SK-N-SH (cell line): ENCODE results near the gene CD274. TPM values are rescaled to one million over a fixed set of nuclear protein-coding genes. Genes with fewer than 3 reads are reported as not detected.

ENCODE experiments used
- CTCF ChIA-PET: fragments of 300-600, 350-600 bp; formaldehyde crosslinking; extraction: SDS; loops from one replicate; lab custom pipeline; 2021; lab: Yijun Ruan, JAX
- POLR2A ChIA-PET: fragments of 350-600 bp; sonication (Branson Sonifier 250); formaldehyde crosslinking; extraction: SDS; loops from one replicate; lab custom pipeline; 2020; ENCODE audit warnings: antibody characterized with exemption, inconsistent platforms; lab: Yijun Ruan, JAX
- DNase-seq: peaks from one replicate; pipeline ENCODE4 v3.0.0; 2012
- H2AFZ ChIP-seq: fragments of 200-600 bp; sonication (generic); 2 replicates; pipeline ENCODE4 v1.8.1; 2016; ENCODE audit warnings: antibody characterized with exemption, mild to moderate bottlenecking, low read depth
- H3F3A ChIP-seq: fragments of 200-600 bp; sonication (generic); replicated peaks from 2 replicates; pipeline ENCODE3; 2016; ENCODE audit warnings: antibody characterized with exemption, mild to moderate bottlenecking; ENCODE audit not compliant: insufficient read depth
- H3K27ac ChIP-seq, 2 experiments: fragments of 200-500 bp in 1 of 2; fragments of 200-600 bp in 1 of 2; sonication (Bioruptor generic) in 1 of 2; sonication (generic), shearing (Covaris generic) in 1 of 2; 2 replicates each; pipeline versions ENCODE4 v1.5.1 to v1.6.1; 2014 to 2016; ENCODE audit warnings: low read depth in 2 of 2, inconsistent platforms in 1 of 2, low read length in 1 of 2, mild to moderate bottlenecking in 1 of 2, mixed read lengths in 1 of 2
- H3K27me3 ChIP-seq: fragments of 200-600 bp; sonication (generic), shearing (Covaris generic); 2 replicates; pipeline ENCODE4 v1.6.1; 2016; ENCODE audit warnings: mixed run types; ENCODE audit not compliant: insufficient read depth
- H3K36me3 ChIP-seq, 2 experiments: fragments of 200-500 bp in 1 of 2; fragments of 200-600 bp in 1 of 2; sonication (Bioruptor generic) in 1 of 2; sonication (generic) in 1 of 2; replicated peaks in 1 of 2; 2 replicates each; pipeline versions ENCODE3 to v1.5.1; 2014 to 2016; ENCODE audit warnings: low read length in 1 of 2, mild to moderate bottlenecking in 1 of 2; ENCODE audit not compliant: insufficient read depth in 2 of 2, control insufficient read depth in 1 of 2
- H3K4me1 ChIP-seq, 2 experiments: fragments of 200-500 bp in 1 of 2; fragments of 200-600 bp in 1 of 2; sonication (Bioruptor generic) in 1 of 2; sonication (generic), shearing (Covaris generic) in 1 of 2; 2 replicates each; pipeline versions ENCODE4 v1.5.1 to v1.6.1; 2014 to 2016; ENCODE audit warnings: low read depth in 1 of 2, low read length in 1 of 2, mixed run types in 1 of 2; ENCODE audit not compliant: insufficient read depth in 2 of 2, control insufficient read depth in 1 of 2
- H3K4me2 ChIP-seq: fragments of 200-600 bp; sonication (generic), shearing (Covaris generic); 2 replicates; pipeline ENCODE4 v1.6.1; 2017; ENCODE audit warnings: mixed run types
- H3K4me3 ChIP-seq, 2 experiments: fragments of 200-500 bp in 1 of 2; fragments of 200-600 bp in 1 of 2; sonication (Bioruptor generic) in 1 of 2; sonication (generic), shearing (Covaris generic) in 1 of 2; 2 replicates each; pipeline versions ENCODE4 v1.5.1 to v1.8.1; 2014 to 2016; ENCODE audit warnings: low read depth in 2 of 2, inconsistent platforms in 1 of 2, low read length in 1 of 2, mild to moderate bottlenecking in 1 of 2, mixed read lengths in 1 of 2, moderate library complexity in 1 of 2
- H3K79me2 ChIP-seq: fragments of 200-600 bp; sonication (generic); 2 replicates; pipeline ENCODE4 v1.8.1; 2017; ENCODE audit warnings: mild to moderate bottlenecking; ENCODE audit not compliant: insufficient read depth
- H3K9ac ChIP-seq: fragments of 200-600 bp; sonication (generic); 2 replicates; pipeline ENCODE4 v1.6.1; 2017; ENCODE audit warnings: mixed run types
- H3K9me2 ChIP-seq: fragments of 200-600 bp; sonication (generic); 2 replicates; pipeline ENCODE4 v1.6.1; 2017; ENCODE audit warnings: mixed run types
- H3K9me3 ChIP-seq: fragments of 200-600 bp; sonication (generic); 2 replicates; pipeline ENCODE4 v1.6.1; 2017; ENCODE audit warnings: mixed run types, mild to moderate bottlenecking, moderate library complexity
- H4K20me1 ChIP-seq: fragments of 200-600 bp; sonication (generic); 2 replicates; pipeline ENCODE4 v1.6.1; 2017; ENCODE audit warnings: mild to moderate bottlenecking, mixed run types; ENCODE audit not compliant: insufficient read depth
- ELF1 ChIP-seq: IDR thresholded peaks from 2 replicates; pipeline ENCODE4 v1.4.0; 2012
- FOSL2 ChIP-seq: IDR thresholded peaks from 2 replicates; pipeline ENCODE4 v1.4.0; 2012; ENCODE audit warnings: low read depth, mild to moderate bottlenecking, moderate library complexity, borderline replicate concordance
- GABPA ChIP-seq: IDR thresholded peaks from 2 replicates; pipeline ENCODE4 v1.4.0; 2012; ENCODE audit warnings: low read depth, mild to moderate bottlenecking
- GATA2 ChIP-seq: sonication (generic); formaldehyde crosslinking; IDR thresholded peaks from 2 replicates; pipeline ENCODE4 v1.5.0; 2020; ENCODE audit warnings: mild to moderate bottlenecking, missing genetic modification reagents
- JUND ChIP-seq: IDR thresholded peaks from 2 replicates; pipeline ENCODE4 v1.4.0; 2012
- MEF2A ChIP-seq: IDR thresholded peaks from 2 replicates; pipeline ENCODE4 v1.4.0; 2012; ENCODE audit warnings: low read depth, borderline replicate concordance
- MXI1 ChIP-seq: IDR thresholded peaks from 2 replicates; pipeline ENCODE4 v1.6.1; 2012; ENCODE audit warnings: mild to moderate bottlenecking, low read depth, low read length, improper control_type of control experiment
- NRF1 ChIP-seq: IDR thresholded peaks from 2 replicates; pipeline ENCODE4 v1.6.1; 2012; ENCODE audit warnings: low read depth, mild to moderate bottlenecking, low read length
- RAD21 ChIP-seq: IDR thresholded peaks from 2 replicates; pipeline ENCODE4 v1.6.1; 2012; ENCODE audit warnings: mild to moderate bottlenecking, low read length
- RXRA ChIP-seq: IDR thresholded peaks from 2 replicates; pipeline ENCODE4 v1.4.0; 2012; ENCODE audit warnings: low read depth, mild to moderate bottlenecking, borderline replicate concordance
- SIN3A ChIP-seq: IDR thresholded peaks from 2 replicates; pipeline ENCODE4 v1.6.1; 2012; ENCODE audit warnings: low read depth, mild to moderate bottlenecking, low read length, moderate library complexity, borderline replicate concordance
- TAF1 ChIP-seq: IDR thresholded peaks from 2 replicates; pipeline ENCODE4 v1.6.1; 2012; ENCODE audit warnings: low read depth, mild to moderate bottlenecking, low read length, moderate library complexity, borderline replicate concordance
- TCF12 ChIP-seq: IDR thresholded peaks from 2 replicates; pipeline ENCODE4 v1.4.0; 2012
- TEAD4 ChIP-seq: IDR thresholded peaks from 2 replicates; pipeline ENCODE4 v1.4.0; 2012; ENCODE audit warnings: mild to moderate bottlenecking, borderline replicate concordance; ENCODE audit not compliant: insufficient read depth
- WGBS: methylation state at CpG from one replicate; pipeline ENCODE4 v1.1.6; 2017; ENCODE audit warnings: low lambda C conversion rate; 5-methylcytosine and 5-hydroxymethylcytosine counted together
- polyA plus RNA-seq, 3 experiments: library from polyadenylated mRNA; depleted of rRNA; stranded (reverse); fragments of >200 nt; gene quantifications; 2 replicates each; pipeline ENCODE4 v1.2.3, GENCODE V29; 2012
- TF ChIP-seq, protein P1 (sequence below): IDR thresholded peaks from 2 replicates; pipeline ENCODE4 v1.4.0; 2012; ENCODE audit warnings: low read depth, borderline replicate concordance
- TF ChIP-seq, protein P2 (sequence below): fragments of 150-350 bp; IDR thresholded peaks from 2 replicates; pipeline ENCODE4 v1.6.1; 2017; ENCODE audit warnings: antibody characterized with exemption, low read length, low read depth, borderline replicate concordance
- TF ChIP-seq, protein P3 (sequence below): IDR thresholded peaks from 2 replicates; pipeline ENCODE4 v1.4.0; 2012; ENCODE audit warnings: low read depth, borderline replicate concordance

CD274 gene
- polyA plus RNA-seq, 1 of the 3 experiments (the other 2 are of a cell fraction) = 25.8 TPM

DNA sequence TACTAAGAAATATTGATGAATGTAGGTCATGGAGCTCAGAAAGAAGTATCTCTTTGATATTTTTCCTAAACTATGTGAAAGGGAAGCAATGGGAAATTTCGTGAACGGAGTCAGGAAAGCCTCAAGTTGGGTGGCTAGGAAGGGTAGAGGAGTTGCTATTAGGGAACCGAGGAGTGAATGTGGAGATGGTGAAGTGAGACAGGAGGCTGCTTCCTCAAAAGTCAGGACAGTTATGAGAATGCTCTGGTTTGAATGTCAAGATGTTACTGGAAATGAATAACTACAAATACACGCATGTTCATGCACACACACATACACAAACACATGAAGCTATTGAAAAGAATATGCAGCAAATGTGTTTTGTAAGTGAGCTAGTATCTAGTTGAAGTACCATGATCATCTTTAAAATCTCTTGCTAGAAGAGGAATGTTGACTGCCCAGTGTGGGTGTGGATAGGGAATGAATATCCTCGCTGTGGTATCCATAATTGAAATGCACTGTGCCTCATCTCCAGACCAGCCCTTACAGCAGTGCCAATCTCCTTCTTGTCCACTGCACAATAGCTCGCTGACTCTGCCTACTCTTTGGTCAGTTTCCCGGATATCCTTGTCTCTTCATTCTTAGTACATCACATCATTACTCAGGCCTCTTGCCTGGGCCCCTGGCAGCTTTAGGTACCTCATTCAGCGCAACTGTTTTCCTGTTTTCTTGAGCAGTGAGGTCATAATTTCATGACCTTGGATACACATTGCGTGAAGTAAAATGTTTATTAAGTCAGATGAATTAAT, 38.1 kb downstream of the CD274 start:
- no peak for TF ChIP-seq TCF12
- TF ChIP-seq RXRA = no peak
- TF ChIP-seq, protein P1, sequence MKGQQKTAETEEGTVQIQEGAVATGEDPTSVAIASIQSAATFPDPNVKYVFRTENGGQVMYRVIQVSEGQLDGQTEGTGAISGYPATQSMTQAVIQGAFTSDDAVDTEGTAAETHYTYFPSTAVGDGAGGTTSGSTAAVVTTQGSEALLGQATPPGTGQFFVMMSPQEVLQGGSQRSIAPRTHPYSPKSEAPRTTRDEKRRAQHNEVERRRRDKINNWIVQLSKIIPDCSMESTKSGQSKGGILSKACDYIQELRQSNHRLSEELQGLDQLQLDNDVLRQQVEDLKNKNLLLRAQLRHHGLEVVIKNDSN = no peak
- no peak for TF ChIP-seq FOSL2
- TF ChIP-seq RAD21 = no peak
- no peak for TF ChIP-seq MXI1
- no peak for TF ChIP-seq SIN3A
- TF ChIP-seq JUND = no peak
- no peak for TF ChIP-seq GATA2 (CRISPR knock-in tag)
- TF ChIP-seq GABPA = no peak
- H3K27me3 ChIP-seq = no peaks in the 10 kb centered on the region
- DNase-seq = no peak
- POLR2A ChIA-PET = no interaction called here
- H3K36me3 ChIP-seq = no peaks in the 10 kb centered on the region
- H4K20me1 ChIP-seq = no peaks in the 10 kb centered on the region
- no peaks in the 10 kb centered on the region for H3K9me2 ChIP-seq
- CTCF ChIA-PET = interaction anchor here (0.6 kb wide), 2 partner anchors 18 to 112 kb away, joined by 3 read pairs; no protein-coding TSS in a partner anchor
- H3K4me1 ChIP-seq = no peaks in the 10 kb centered on the region
- no peaks in the 10 kb centered on the region for H3K79me2 ChIP-seq
- no peak overlapping the region for H3K4me2 ChIP-seq
- H3K9ac ChIP-seq = no peak overlapping the region
- no peaks in the 10 kb centered on the region for H3K9me3 ChIP-seq
- no peak overlapping the region for H3K27ac ChIP-seq
- no peak overlapping the region for H2AFZ ChIP-seq
- peaks cover 12% of the 10 kb centered on the region for H3F3A ChIP-seq
- 82% methylated on average over 9 of the region's 9 CpGs for WGBS
- H3K4me3 ChIP-seq = no peak overlapping the region

DNA sequence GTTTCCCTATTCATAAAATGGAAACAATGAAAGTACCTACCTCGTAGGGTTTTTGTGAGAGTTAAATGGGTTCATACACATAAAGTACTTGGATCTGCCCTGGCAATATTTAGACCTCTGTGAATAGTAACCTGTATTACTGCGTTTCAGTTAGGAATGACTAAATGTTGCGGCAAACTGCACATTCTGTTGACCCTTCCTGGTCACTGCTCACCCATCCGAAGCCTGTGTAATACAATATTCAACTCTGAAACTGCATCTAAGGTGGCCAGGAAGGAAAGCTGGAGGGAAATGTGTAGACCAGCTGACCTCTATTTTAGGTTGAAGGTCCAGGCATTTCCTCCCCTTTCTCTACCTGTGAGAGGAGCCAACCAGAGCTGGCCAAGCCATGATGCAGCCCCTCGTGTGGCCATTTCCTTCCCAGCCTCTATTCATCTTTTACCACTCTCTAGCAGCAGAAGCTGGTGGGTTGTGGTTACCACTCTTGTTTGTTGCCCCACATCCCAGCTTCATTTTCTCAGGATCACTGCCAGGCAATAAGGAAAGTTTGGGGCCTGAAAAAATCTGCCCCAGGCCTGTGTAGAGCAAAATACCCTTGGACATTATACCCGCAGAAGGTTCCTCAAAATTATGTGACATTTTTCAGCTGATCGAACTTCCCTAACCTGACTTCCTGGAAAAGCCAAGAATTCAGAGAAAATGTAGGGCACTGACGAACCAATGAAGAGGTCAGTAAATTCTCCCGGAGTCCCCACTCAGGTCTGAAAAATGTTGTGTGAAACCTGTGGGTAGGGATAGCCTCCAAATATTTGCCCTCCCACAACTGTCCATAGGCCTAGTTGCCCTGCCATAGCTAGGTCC, 39.5 kb downstream of the CD274 start:
- Histone ChIP-seq H3K27ac (no peak overlapping the region), H3K4me1 (peaks cover 0 to 7% of the 10 kb centered on the region in 2 experiments; a peak in 1 of 4 replicates), H3K36me3 (no peaks in the 10 kb centered on the region), H3K9me3 (no peaks in the 10 kb centered on the region), H3K4me2 (no peak overlapping the region), H3K27me3 (no peaks in the 10 kb centered on the region), H3K9me2 (no peaks in the 10 kb centered on the region), H3K4me3 (no peak overlapping the region), H3K9ac (no peak overlapping the region), H4K20me1 (no peaks in the 10 kb centered on the region), H2AFZ (no peak overlapping the region), H3F3A (peaks cover 19% of the 10 kb centered on the region), H3K79me2 (no peaks in the 10 kb centered on the region)
- POLR2A ChIA-PET = no interaction called here
- TF ChIP-seq JUND (no peak), ELF1 (no peak), TEAD4 (no peak), RXRA (no peak), TAF1 (no peak), MEF2A (no peak), NRF1 (no peak)
- TF ChIP-seq, protein P2, sequence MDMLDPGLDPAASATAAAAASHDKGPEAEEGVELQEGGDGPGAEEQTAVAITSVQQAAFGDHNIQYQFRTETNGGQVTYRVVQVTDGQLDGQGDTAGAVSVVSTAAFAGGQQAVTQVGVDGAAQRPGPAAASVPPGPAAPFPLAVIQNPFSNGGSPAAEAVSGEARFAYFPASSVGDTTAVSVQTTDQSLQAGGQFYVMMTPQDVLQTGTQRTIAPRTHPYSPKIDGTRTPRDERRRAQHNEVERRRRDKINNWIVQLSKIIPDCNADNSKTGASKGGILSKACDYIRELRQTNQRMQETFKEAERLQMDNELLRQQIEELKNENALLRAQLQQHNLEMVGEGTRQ = no peak
- TF ChIP-seq, protein P3, sequence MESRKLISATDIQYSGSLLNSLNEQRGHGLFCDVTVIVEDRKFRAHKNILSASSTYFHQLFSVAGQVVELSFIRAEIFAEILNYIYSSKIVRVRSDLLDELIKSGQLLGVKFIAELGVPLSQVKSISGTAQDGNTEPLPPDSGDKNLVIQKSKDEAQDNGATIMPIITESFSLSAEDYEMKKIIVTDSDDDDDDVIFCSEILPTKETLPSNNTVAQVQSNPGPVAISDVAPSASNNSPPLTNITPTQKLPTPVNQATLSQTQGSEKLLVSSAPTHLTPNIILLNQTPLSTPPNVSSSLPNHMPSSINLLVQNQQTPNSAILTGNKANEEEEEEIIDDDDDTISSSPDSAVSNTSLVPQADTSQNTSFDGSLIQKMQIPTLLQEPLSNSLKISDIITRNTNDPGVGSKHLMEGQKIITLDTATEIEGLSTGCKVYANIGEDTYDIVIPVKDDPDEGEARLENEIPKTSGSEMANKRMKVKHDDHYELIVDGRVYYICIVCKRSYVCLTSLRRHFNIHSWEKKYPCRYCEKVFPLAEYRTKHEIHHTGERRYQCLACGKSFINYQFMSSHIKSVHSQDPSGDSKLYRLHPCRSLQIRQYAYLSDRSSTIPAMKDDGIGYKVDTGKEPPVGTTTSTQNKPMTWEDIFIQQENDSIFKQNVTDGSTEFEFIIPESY = no peak
- CTCF ChIA-PET = interaction anchor here (0.7 to 1.2 kb wide), 4 partner anchors 32 to 304 kb away, joined by 3 to 4 read pairs (median 3); partner anchors contain the start of gene CD274
- no peak for DNase-seq
- WGBS = 87% methylated on average over 9 of the region's 9 CpGs
